HFF-Myc (cell line): ENCODE results near the gene TPRN.

Experiments used
- DNase-seq: peaks from one replicate; pipeline ENCODE4 v3.0.0-alpha.2; 2011; ENCODE audit warnings: low read depth; ENCODE audit errors: extremely low read depth
- H3K4me3 ChIP-seq: replicated peaks from 2 replicates; pipeline ENCODE4 v1.5.1; 2011; ENCODE audit warnings: low read depth, mild to moderate bottlenecking, control low read depth, low read length
- TF ChIP-seq, protein P1 (sequence below): IDR thresholded peaks from 2 replicates; pipeline ENCODE4 v1.5.1; 2012; ENCODE audit warnings: mild to moderate bottlenecking, low read depth, low read length, control low read depth; ENCODE audit errors: missing control alignments

Gene TPRN

GRCh38 chr9:137148242-137148641 lies 52.3 kb downstream of the TPRN start:
- no peak overlapping the region for H3K4me3 ChIP-seq
- TF ChIP-seq, protein P1, sequence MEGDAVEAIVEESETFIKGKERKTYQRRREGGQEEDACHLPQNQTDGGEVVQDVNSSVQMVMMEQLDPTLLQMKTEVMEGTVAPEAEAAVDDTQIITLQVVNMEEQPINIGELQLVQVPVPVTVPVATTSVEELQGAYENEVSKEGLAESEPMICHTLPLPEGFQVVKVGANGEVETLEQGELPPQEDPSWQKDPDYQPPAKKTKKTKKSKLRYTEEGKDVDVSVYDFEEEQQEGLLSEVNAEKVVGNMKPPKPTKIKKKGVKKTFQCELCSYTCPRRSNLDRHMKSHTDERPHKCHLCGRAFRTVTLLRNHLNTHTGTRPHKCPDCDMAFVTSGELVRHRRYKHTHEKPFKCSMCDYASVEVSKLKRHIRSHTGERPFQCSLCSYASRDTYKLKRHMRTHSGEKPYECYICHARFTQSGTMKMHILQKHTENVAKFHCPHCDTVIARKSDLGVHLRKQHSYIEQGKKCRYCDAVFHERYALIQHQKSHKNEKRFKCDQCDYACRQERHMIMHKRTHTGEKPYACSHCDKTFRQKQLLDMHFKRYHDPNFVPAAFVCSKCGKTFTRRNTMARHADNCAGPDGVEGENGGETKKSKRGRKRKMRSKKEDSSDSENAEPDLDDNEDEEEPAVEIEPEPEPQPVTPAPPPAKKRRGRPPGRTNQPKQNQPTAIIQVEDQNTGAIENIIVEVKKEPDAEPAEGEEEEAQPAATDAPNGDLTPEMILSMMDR = no peak
- no peak for DNase-seq

GRCh38 chr9:137147793-137148160 lies 52.8 kb downstream of the TPRN start:
- no peak for DNase-seq
- no peak overlapping the region for H3K4me3 ChIP-seq
- TF ChIP-seq, protein P1 = no peak

DNA sequence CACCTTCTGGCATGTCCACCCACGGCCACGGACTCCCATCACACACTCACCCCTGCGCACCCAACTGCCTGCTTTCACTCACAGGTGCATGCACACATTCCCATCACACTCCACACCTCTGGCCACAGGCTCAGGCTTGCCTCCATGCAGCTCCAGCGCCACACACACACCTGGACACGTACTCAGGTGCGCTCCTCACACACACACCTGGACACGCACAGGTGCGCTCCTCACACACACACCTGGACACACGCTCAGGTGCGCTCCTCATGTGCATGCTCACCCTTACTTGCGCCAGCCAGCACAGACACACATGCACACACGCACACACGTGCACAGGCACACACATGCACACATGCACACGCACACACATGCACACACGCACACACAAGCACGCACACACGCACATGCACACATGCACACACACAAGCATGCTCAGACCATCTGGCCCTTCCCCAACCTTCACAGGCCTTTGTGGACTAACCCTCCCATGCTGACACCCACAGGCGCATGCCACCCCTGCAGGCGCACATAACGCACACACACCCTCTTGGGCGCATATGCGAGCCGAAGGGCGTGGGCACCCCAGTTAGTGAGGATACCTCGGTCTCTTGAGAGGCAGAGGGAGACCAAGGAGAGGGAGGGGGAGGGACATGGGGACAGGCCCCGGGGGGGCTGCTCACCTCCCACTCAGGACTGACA lies 53.3 kb downstream of the TPRN start:
- no peak overlapping the region for H3K4me3 ChIP-seq
- no peak for DNase-seq
- TF ChIP-seq, protein P1 = no peak

DNA sequence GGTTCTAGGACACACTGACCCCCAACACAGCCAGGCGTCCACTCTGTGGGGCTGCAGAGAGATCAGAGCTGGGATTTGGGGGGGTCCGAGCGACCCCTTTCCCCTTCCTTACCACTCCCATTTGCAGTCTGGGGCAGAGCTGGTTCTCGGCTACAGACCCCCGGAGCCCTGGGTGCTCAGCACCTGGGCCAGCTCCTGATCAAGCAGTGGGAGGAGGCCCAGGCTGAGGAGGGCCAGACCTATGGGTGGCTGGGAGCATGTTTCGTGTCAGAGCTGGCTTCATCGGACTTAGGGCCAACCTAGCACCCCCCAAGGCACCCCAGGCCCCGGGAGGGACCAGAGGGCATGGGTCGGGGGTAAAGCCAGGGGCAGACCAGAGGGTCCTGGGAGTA lies 54.0 kb downstream of the TPRN start:
- TF ChIP-seq, protein P1 = no peak

GRCh38 chr9:137145731-137146526 lies 54.6 kb downstream of the TPRN start:
- DNase-seq = no peak
- TF ChIP-seq, protein P1 = no peak

More for the DNA sequence above, 54.0 kb downstream of the TPRN start:
- no peak for DNase-seq
- no peak overlapping the region for H3K4me3 ChIP-seq

GRCh38 chr9:137143459-137143858 lies 57.1 kb downstream of the TPRN start:
- no peak overlapping the region for H3K4me3 ChIP-seq
- DNase-seq = no peak
- TF ChIP-seq, protein P1 = no peak

More at GRCh38 chr9:137145731-137146526, 54.6 kb downstream of the TPRN start:
- no peak overlapping the region for H3K4me3 ChIP-seq
